GM03348 (cell line): ENCODE data around the gene RASSF5.

Experiments
- DNase-seq: peaks from one replicate; pipeline ENCODE4 v3.0.0; 2012; ENCODE audit warnings: low spot score

RASSF5 gene

GRCh38 chr1:206497774-206498173 lies 9.6 kb upstream of the RASSF5 start:
- no peak for DNase-seq

GRCh38 chr1:206498685-206499084 lies 8.6 kb upstream of the RASSF5 start:
- no peak for DNase-seq

GRCh38 chr1:206500046-206500445 lies 7.3 kb upstream of the RASSF5 start:
- no peak for DNase-seq

GRCh38 chr1:206501881-206502280 lies 5.5 kb upstream of the RASSF5 start:
- DNase-seq = no peak

- DNase-seq = no peak
Observed at GRCh38 chr1:206502403-206502802, 4.9 kb upstream of the RASSF5 start.

- no peak for DNase-seq
Observed at GRCh38 chr1:206502812-206503211, 4.5 kb upstream of the RASSF5 start.

GRCh38 chr1:206503591-206504362 lies 3.6 kb upstream of the RASSF5 start:
- DNase-seq = peak; percentile 84

- no peak for DNase-seq
Observed at GRCh38 chr1:206504363-206504713, 3.0 kb upstream of the RASSF5 start.

- peak; percentile 61 for DNase-seq
Observed at GRCh38 chr1:206505702-206506355, 1.5 kb upstream of the RASSF5 start.

- no peak for DNase-seq
Observed at GRCh38 chr1:206506405-206507283, 687 bp upstream of the RASSF5 start.

GRCh38 chr1:206508130-206508889 lies 979 bp downstream of the RASSF5 start:
- DNase-seq = no peak

- peak; percentile 64 for DNase-seq
Observed at GRCh38 chr1:206508956-206509355, 1.6 kb downstream of the RASSF5 start.

- DNase-seq = no peak
Observed at GRCh38 chr1:206509612-206510257, 2.4 kb downstream of the RASSF5 start.

GRCh38 chr1:206510371-206510770 lies 3.0 kb downstream of the RASSF5 start:
- no peak for DNase-seq

- DNase-seq = no peak
Observed at GRCh38 chr1:206511362-206512057, 4.2 kb downstream of the RASSF5 start.

- DNase-seq = no peak
Observed at GRCh38 chr1:206512058-206512850, 4.9 kb downstream of the RASSF5 start.

GRCh38 chr1:206512851-206513180 lies 5.5 kb downstream of the RASSF5 start:
- no peak for DNase-seq

GRCh38 chr1:206513312-206514111 lies 6.2 kb downstream of the RASSF5 start:
- peak; percentile 90 for DNase-seq

- no peak for DNase-seq
Observed at GRCh38 chr1:206514813-206515387, 7.6 kb downstream of the RASSF5 start.
